Measurements from ENCODE around the gene IP6K1. TPM values are rescaled to one million over a fixed set of nuclear protein-coding genes. Genes with fewer than 3 reads are reported as not detected.

IP6K1 gene
- polyA plus RNA-seq, 4 donors: 14.8 to 27.1 (median 18.2) TPM

GRCh38 chr3:49674497-49674983 lies 111.8 kb downstream of the IP6K1 start:
- WGBS, 3 donors: 1 to 6% (median 5%) methylated on average over 30 to 34 of the region's 34 CpGs
- Histone ChIP-seq H3K4me3 (ENCODE audit: low read depth in 1 of 3, low read length in 3 of 3) (peak overlapping the region; percentile 76 to 91 (median 78)), H3K27ac (ENCODE audit: low read depth in 1 of 3, low read length in 2 of 3) (peak overlapping the region; percentile 61 to 96 (median 94)), H3K4me1 (ENCODE audit: control insufficient read depth in 3 of 3, insufficient read depth in 2 of 3, low read depth in 1 of 3, low read length in 2 of 3) (peaks cover 3 to 14% (median 9%) of the 10 kb centered on the region in 3 donors), H3K27me3 (ENCODE audit: control insufficient read depth in 3 of 3, insufficient read depth in 3 of 3, low read length in 3 of 3) (no peaks in the 10 kb centered on the region), H3K36me3 (ENCODE audit: control insufficient read depth in 3 of 3, insufficient read depth in 2 of 3, low read depth in 1 of 3, low read length in 3 of 3) (peaks cover 0 to 47% (median 15%) of the 10 kb centered on the region in 3 donors), H3K9me3 (ENCODE audit: control insufficient read depth in 2 of 2, insufficient read depth in 1 of 2, low read depth in 1 of 2, low read length in 1 of 2) (no peaks in the 10 kb centered on the region)
- DNase-seq: no peak
- FAIRE-seq: no peak

Other genes with a start within 250 kb of the IP6K1 start
- under 1 TPM in 3 of 4 donors, not detected in 1; under 0.01 to 0.69 (median 0.64) TPM for gene BSN, start 232.1 kb downstream of the IP6K1 start, polyA plus RNA-seq
- 10 to 100 TPM; 66.2 to 87.8 (median 81.9) TPM for gene APEH, start 112.2 kb downstream of the IP6K1 start, polyA plus RNA-seq
- 100 to 1,000 TPM; 157 to 488 (median 335) TPM for gene MST1, start 97.1 kb downstream of the IP6K1 start, polyA plus RNA-seq
- 10 to 100 TPM; 31.7 to 59.9 (median 38.0) TPM for gene RNF123, start 97.0 kb downstream of the IP6K1 start, polyA plus RNA-seq
- 1 to 10 TPM in 1 of 4 donors, under 1 TPM in 2, not detected in 1; 0.81 to 1.1 (median 0.84) TPM for gene AMIGO3, start 66.9 kb downstream of the IP6K1 start, polyA plus RNA-seq
- 10 to 100 TPM; 18.1 to 47.1 (median 21.2) TPM for gene GMPPB, start 62.6 kb downstream of the IP6K1 start, polyA plus RNA-seq
- gene CDHR4, start 13.3 kb upstream of the IP6K1 start, polyA plus RNA-seq: under 1 TPM in 1 of 4 donors, not detected in 3; 0.15 TPM
- 1 to 10 TPM in 3 of 4 donors, under 1 TPM in 1; 0.67 to 2.9 (median 2.4) TPM for gene INKA1, start 16.7 kb upstream of the IP6K1 start, polyA plus RNA-seq
- 100 to 1,000 TPM in 1 of 4 donors, 10 to 100 TPM in 3; 27.7 to 160 (median 69.3) TPM for gene UBA7, start 27.4 kb upstream of the IP6K1 start, polyA plus RNA-seq
- 1 to 10 TPM; 1.4 to 8.1 (median 5.5) TPM for gene TRAIP, start 70.0 kb upstream of the IP6K1 start, polyA plus RNA-seq
- 10 to 100 TPM in 1 of 4 donors, under 1 TPM in 2, not detected in 1; 0.15 to 32.1 (median 0.81) TPM for gene CAMKV, start 83.4 kb upstream of the IP6K1 start, polyA plus RNA-seq
- 100 to 1,000 TPM in 2 of 4 donors, 10 to 100 TPM in 2; 46.8 to 145 (median 84.5) TPM for gene MST1R, start 117.3 kb upstream of the IP6K1 start, polyA plus RNA-seq
- gene MON1A, start 143.3 kb upstream of the IP6K1 start, polyA plus RNA-seq: 10 to 100 TPM; 15.9 to 48.1 (median 29.9) TPM
- gene RBM6, start 153.6 kb upstream of the IP6K1 start, polyA plus RNA-seq: 100 to 1,000 TPM in 3 of 4 donors, 10 to 100 TPM in 1; 61.0 to 409 (median 167) TPM

Measured in small intestine (tissue), 7 donors.